HepG2 (cell line): Measurements from ENCODE around the gene IZUMO4. TPM values are rescaled to one million over a fixed set of nuclear protein-coding genes. Genes with fewer than 3 reads are reported as not detected.

Experiments
- ELF4 ChIP-seq: sonication (generic); formaldehyde crosslinking; IDR thresholded peaks from 2 replicates; pipeline ENCODE4 v1.5.0; 2020; ENCODE audit warnings: missing genetic modification reagents, mild to moderate bottlenecking, moderate library complexity, borderline replicate concordance
- ETV5 ChIP-seq: IDR thresholded peaks from 2 replicates; pipeline ENCODE4 v1.6.1; 2018; ENCODE audit warnings: missing biosample characterization, missing genetic modification reagents, inconsistent platforms, borderline replicate concordance
- HMG20B ChIP-seq: conservative IDR thresholded peaks from 2 replicates; pipeline ENCODE4 v1.6.1; 2016; ENCODE audit warnings: missing genetic modification reagents, missing compliant biosample characterization
- NR2F6 ChIP-seq, 2 experiments: IDR thresholded peaks; 2 replicates each; pipeline ENCODE4 v1.6.1; 2016; ENCODE audit warnings: antibody characterized with exemption in 1 of 2, mild to moderate bottlenecking in 1 of 2
- POGK ChIP-seq: sonication (generic); formaldehyde crosslinking; conservative IDR thresholded peaks from 2 replicates; pipeline ENCODE4 v1.8.0; 2022; ENCODE audit warnings: mild to moderate bottlenecking, moderate library complexity, missing genetic modification reagents
- RELA ChIP-seq: sonication (generic); formaldehyde crosslinking; IDR thresholded peaks from 2 replicates; pipeline ENCODE4 v1.4.0; 2020; ENCODE audit warnings: missing genetic modification reagents
- SMC3 ChIP-seq: IDR thresholded peaks from 2 replicates; pipeline ENCODE4 v1.6.1; 2011; ENCODE audit warnings: low read length, improper control_type of control experiment
- SRSF9 ChIP-seq: fragments of 200-400 bp; formaldehyde crosslinking; IDR thresholded peaks from 2 replicates; pipeline ENCODE4 v1.6.1; 2018; ENCODE audit warnings: borderline replicate concordance, mild to moderate bottlenecking, low read depth, low read length; ENCODE audit not compliant: insufficient read depth, poor library complexity, severe bottlenecking
- TCF12 ChIP-seq, 2 experiments: fragments of 450-650 bp in 1 of 2; sonication (generic) in 1 of 2; formaldehyde crosslinking in 1 of 2; IDR thresholded peaks; 2 replicates each; pipeline versions ENCODE4 v1.6.1 to v1.8.0; 2017 to 2022; ENCODE audit warnings: antibody characterized with exemption in 1 of 2, mild to moderate bottlenecking in 1 of 2, missing genetic modification reagents in 1 of 2, moderate library complexity in 1 of 2
- YEATS2 ChIP-seq: sonication (generic); formaldehyde crosslinking; IDR thresholded peaks from 2 replicates; pipeline ENCODE4 v1.4.0; 2020; ENCODE audit warnings: missing genetic modification reagents, borderline replicate concordance
- ZNF205 ChIP-seq: IDR thresholded peaks from 2 replicates; pipeline ENCODE4 v1.6.1; 2018; ENCODE audit warnings: missing biosample characterization, missing genetic modification reagents
- ZNF354B ChIP-seq: sonication (generic); formaldehyde crosslinking; IDR thresholded peaks from 2 replicates; pipeline ENCODE4 v1.8.0; 2022; ENCODE audit warnings: mild to moderate bottlenecking, missing genetic modification reagents
- ZNF512B ChIP-seq: sonication (generic); formaldehyde crosslinking; IDR thresholded peaks from 2 replicates; pipeline ENCODE4 v1.5.1; 2020; ENCODE audit warnings: missing genetic modification reagents, mild to moderate bottlenecking, borderline replicate concordance
- ZNF562 ChIP-seq: sonication (generic); formaldehyde crosslinking; IDR thresholded peaks from 2 replicates; pipeline ENCODE4 v1.8.0; 2022; ENCODE audit warnings: missing genetic modification reagents, borderline replicate concordance
- ZNF644 ChIP-seq: IDR thresholded peaks from 2 replicates; pipeline ENCODE4 v1.6.1; 2016; ENCODE audit warnings: low read depth
- ZNF790 ChIP-seq: sonication (generic); formaldehyde crosslinking; IDR thresholded peaks from 2 replicates; pipeline ENCODE4 v1.8.0; 2022; ENCODE audit warnings: missing genetic modification reagents, mild to moderate bottlenecking, borderline replicate concordance
- ZNF816 ChIP-seq: sonication (generic); formaldehyde crosslinking; IDR thresholded peaks from 2 replicates; pipeline ENCODE4 v1.8.0; 2022; ENCODE audit warnings: missing genetic modification reagents, mild to moderate bottlenecking, borderline replicate concordance
- ZSCAN29 ChIP-seq: sonication (generic); formaldehyde crosslinking; conservative IDR thresholded peaks from 2 replicates; pipeline ENCODE4 v1.4.0; 2020; ENCODE audit warnings: mild to moderate bottlenecking, missing genetic modification reagents
- polyA plus RNA-seq, 8 experiments: library from polyadenylated mRNA; depleted of rRNA in 3 of 8; stranded (reverse) in 7 of 8; unstranded in 1 of 8; fragments of >200 nt; fragmentation: Illumina TruSeq in 4 of 8; extraction: Trizol in 4 of 8; gene quantifications; 2 replicates each; pipeline versions ENCODE4 v1.2.1 to v1.2.3, GENCODE V29; 2011 to 2016; ENCODE audit warnings: low read depth in 4 of 8, missing spikeins in 1 of 8, mixed read lengths in 1 of 8; ENCODE audit not compliant: insufficient read depth in 1 of 8
- total RNA-seq, 5 experiments: library from RNA; depleted of rRNA; stranded (reverse); fragments of >200 nt; fragmentation: Illumina TruSeq; extraction: Trizol; gene quantifications; 2 replicates each; pipeline ENCODE4 v1.2.3, GENCODE V29; 2016; ENCODE audit warnings: low read depth in 1 of 5
- TF ChIP-seq, protein P1 (sequence below): sonication (generic); formaldehyde crosslinking; IDR thresholded peaks from 2 replicates; pipeline ENCODE4 v1.8.1; 2023; ENCODE audit warnings: mild to moderate bottlenecking, missing genetic modification reagents
- TF ChIP-seq, protein P2 (sequence below): sonication (generic); formaldehyde crosslinking; IDR thresholded peaks from 2 replicates; pipeline ENCODE4 v1.4.0; 2020; ENCODE audit warnings: missing genetic modification reagents; ENCODE audit errors: not compliant biosample characterization
- TF ChIP-seq, protein P3 (sequence below): sonication (generic); formaldehyde crosslinking; IDR thresholded peaks from 2 replicates; pipeline ENCODE4 v1.4.0; 2020; ENCODE audit warnings: missing genetic modification reagents

The IZUMO4 gene
- total and polyA plus RNA-seq, 2 of the 13 experiments (the other 11 are each of a cell fraction or from before 2014, with no cell fraction given), result 0.77 to 3.9 TPM

DNA sequence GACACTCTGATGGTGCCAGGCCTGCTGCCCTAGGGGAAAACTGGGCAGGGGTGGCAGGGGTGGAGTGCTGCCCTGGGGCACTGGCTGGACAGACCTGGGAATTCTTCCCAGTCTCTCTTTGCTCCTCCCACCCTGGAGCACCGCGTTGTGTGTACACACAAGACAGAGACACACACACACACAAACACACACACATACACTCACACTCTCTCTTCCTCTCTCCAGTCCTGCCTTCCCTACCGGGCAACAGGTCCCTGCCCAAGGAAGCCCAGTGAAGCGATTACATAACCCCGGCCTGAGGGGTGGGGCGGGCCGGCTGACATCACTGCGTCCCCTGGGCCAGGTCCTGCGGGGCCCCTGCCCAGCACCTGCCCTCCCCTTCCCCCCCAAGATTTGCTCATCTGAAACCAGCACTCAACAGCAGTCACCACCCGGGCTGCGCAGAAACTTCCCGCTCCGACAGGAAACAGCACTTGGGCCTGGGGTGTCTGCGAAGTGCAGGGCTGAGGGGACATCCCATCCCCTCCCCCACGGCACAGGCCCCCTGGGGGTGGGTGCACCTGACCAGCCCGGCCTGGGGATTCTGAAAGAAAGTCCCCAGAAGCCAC is 46.9 kb upstream of the IZUMO4 start (continued):
- TF ChIP-seq NR2F6 (IDR thresholded peaks at IDR 0.05) (peak; percentile 27; the same call in 1 of the 2 replicates), NR2F6 (CRISPR knock-in tag; IDR thresholded peaks at IDR 0.05) (no peak), ETV5 (peak; percentile 17; the same call in 1 of the 2 replicates), SRSF9 (no peak), ELF4 (CRISPR knock-in tag) (no peak), RELA (CRISPR knock-in tag) (no peak), ZNF816 (CRISPR knock-in tag) (no peak), ZNF562 (no peak), ZNF790 (CRISPR knock-in tag) (no peak), ZNF354B (CRISPR knock-in tag) (no peak), ZSCAN29 (CRISPR knock-in tag) (no peak), ZNF205 (no peak), POGK (CRISPR knock-in tag) (0 out of 2 replicates have a peak, but pooled peaks have one; percentile 61), ZNF512B (CRISPR knock-in tag) (no peak), YEATS2 (CRISPR knock-in tag) (no peak), SMC3 (no peak), HMG20B (CRISPR knock-in tag) (0 out of 2 replicates have a peak, but pooled peaks have one; percentile 32), TCF12 (IDR thresholded peaks at IDR 0.05) (no peak), TCF12 (CRISPR knock-in tag; IDR thresholded peaks at IDR 0.05) (no peak), ZNF644 (CRISPR knock-in tag) (no peak)
- TF ChIP-seq, protein P1, sequence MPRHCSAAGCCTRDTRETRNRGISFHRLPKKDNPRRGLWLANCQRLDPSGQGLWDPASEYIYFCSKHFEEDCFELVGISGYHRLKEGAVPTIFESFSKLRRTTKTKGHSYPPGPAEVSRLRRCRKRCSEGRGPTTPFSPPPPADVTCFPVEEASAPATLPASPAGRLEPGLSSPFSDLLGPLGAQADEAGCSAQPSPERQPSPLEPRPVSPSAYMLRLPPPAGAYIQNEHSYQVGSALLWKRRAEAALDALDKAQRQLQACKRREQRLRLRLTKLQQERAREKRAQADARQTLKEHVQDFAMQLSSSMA (CRISPR knock-in tag), result no peak
- TF ChIP-seq, protein P2, sequence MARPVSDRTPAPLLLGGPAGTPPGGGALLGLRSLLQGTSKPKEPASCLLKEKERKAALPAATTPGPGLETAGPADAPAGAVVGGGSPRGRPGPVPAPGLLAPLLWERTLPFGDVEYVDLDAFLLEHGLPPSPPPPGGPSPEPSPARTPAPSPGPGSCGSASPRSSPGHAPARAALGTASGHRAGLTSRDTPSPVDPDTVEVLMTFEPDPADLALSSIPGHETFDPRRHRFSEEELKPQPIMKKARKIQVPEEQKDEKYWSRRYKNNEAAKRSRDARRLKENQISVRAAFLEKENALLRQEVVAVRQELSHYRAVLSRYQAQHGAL, result no peak
- TF ChIP-seq, protein P3, sequence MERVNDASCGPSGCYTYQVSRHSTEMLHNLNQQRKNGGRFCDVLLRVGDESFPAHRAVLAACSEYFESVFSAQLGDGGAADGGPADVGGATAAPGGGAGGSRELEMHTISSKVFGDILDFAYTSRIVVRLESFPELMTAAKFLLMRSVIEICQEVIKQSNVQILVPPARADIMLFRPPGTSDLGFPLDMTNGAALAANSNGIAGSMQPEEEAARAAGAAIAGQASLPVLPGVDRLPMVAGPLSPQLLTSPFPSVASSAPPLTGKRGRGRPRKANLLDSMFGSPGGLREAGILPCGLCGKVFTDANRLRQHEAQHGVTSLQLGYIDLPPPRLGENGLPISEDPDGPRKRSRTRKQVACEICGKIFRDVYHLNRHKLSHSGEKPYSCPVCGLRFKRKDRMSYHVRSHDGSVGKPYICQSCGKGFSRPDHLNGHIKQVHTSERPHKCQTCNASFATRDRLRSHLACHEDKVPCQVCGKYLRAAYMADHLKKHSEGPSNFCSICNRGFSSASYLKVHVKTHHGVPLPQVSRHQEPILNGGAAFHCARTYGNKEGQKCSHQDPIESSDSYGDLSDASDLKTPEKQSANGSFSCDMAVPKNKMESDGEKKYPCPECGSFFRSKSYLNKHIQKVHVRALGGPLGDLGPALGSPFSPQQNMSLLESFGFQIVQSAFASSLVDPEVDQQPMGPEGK (CRISPR knock-in tag), result peak; percentile 93
